Mucosa of gallbladder (tissue), 1 donor: ENCODE results near the gene ADAMTS17. TPM values are rescaled to one million over a fixed set of nuclear protein-coding genes. Genes with fewer than 3 reads are reported as not detected.

Source experiments
- DNase-seq: peaks from one replicate; pipeline ENCODE4 v3.0.0-alpha.2; 2020; ENCODE audit warnings: low spot score
- total RNA-seq: library from RNA; stranded (reverse); gene quantifications from one replicate; pipeline ENCODE4 v1.2.1, GENCODE V29; 2021
- donor health status: DM: no; HTN: no; CAD: no.

ADAMTS17 gene
- total RNA-seq, 1 donor from 2014 or later, result 3.6 TPM

DNA sequence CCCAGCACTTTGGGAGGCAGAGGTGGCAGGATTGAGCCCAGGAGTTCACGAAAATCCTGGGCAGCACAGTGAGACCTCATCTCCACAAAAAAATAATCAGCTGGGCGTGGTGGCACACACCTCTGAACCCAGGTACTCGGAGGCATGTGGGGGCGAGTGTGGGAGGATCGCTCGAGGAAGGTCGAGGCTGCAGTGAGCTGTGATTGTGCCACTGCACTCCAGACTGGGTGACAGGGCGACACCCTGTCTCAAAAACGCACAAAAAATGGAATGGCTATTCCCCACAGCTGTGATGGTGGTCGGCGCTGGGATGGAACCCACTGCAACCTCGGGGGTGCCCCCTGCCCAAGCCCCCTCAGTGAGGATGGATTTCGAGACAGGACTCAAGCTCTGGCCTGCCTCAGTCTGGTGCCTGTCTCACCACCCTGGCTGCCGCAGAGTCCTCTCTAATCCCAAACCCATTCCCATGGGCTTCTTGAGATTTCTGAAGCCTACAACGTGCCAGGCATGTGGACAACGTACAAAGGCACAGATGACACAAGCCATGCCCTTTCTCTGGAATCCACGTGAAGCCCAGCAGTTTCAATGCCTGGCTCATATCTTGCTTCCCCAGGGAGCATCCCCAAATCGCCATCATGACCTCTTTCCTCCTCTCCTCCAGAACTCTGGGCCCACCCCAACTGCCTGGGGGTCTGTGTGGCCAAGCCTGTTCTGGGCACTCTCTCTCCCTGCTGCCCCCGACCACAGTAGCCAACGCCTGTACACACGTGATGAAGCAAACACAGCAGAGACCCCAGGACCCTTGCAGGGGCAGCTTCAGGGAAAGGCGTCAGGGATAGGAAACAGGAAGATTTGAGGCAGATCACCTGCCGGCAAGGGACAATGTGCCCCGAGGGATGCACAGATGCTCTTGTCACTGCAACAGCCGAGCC is 32.4 kb downstream of the ADAMTS17 start:
- no peak for DNase-seq

DNA sequence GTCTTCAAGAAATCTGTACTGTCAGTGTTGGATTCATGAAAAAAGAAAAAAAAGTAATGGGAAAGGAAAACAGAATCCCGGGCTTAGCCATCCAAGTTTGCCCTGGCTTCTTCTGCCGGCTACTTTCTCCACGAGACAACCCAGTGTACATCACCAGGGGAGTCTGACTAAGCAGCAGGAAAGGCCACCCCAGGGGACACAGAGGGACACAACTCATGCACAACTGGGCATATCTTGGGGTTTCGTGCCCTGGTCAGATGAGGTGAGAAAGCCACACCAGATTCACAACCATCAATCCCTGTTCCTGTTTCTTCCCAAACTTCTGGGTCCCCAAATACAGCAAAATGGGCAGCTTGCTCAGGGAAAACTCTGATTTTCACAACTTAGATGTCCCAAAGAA is 33.2 kb downstream of the ADAMTS17 start:
- DNase-seq, result no peak

DNA sequence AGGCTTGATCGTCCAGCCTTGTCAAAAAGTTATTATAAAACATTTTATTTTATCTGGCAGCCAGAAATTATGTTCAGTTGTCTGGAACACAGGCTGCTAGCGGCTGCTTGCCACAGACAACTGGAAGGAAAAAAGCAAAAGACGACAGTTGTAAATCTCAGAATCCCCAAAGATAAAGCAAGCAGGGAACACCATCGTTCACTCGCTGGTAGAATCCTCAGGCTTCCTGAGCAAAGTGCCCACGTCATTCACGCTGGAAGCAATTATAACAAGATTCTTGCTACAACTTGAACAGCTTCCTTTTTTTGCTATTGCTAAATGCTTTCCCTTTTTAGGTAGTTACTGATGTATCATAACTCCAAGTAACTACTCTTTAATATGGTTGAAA is 33.6 kb downstream of the ADAMTS17 start:
- DNase-seq, result peak; percentile 23

- no peak for DNase-seq
These were observed 34.2 kb downstream of the ADAMTS17 start for GRCh38 chr15:100307241-100308212.

DNA sequence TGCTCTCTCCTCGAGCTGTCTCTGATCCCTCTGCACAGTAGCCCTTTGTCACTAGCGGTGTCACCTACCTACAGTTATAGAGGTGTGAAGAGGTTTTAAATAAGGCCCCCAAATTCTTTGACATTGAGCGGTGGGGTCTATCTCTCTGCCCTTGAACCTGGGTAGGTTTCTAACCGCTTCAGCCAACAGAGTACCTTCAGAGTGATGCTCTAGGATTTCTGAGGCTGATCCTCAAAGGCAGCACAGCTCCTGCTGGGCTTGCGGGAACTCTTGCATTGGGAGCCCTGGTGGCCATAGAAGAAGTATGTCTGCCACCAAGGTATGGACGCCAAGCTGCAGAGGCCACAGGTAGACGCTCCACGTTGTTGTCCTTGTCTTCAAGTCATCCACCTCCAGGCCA is 35.7 kb downstream of the ADAMTS17 start:
- DNase-seq, result no peak

GRCh38 chr15:100301910-100302431 is 39.8 kb downstream of the ADAMTS17 start:
- no peak for DNase-seq

- DNase-seq, result no peak
These were observed 43.5 kb downstream of the ADAMTS17 start for GRCh38 chr15:100298257-100298656.

DNA sequence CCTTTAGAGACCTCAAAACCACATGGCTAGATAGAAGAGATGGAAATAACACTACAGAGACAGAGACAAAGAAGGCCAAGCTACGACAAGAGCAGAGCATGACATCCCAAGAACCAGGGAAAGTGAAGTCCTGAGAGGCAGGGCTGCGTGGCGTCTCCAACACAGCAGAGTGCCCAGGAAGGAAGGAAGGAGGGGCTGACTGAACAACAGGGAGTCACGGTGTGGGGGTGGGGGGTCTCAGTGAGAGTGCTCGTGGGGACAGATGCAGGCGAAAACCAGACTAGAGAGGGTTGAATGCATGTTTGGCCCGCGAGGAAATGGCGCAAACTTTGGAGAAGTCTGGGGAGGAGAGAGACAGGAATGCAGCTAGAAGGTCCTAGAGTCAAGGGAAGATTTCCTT is 44.0 kb downstream of the ADAMTS17 start:
- DNase-seq, result no peak

DNA sequence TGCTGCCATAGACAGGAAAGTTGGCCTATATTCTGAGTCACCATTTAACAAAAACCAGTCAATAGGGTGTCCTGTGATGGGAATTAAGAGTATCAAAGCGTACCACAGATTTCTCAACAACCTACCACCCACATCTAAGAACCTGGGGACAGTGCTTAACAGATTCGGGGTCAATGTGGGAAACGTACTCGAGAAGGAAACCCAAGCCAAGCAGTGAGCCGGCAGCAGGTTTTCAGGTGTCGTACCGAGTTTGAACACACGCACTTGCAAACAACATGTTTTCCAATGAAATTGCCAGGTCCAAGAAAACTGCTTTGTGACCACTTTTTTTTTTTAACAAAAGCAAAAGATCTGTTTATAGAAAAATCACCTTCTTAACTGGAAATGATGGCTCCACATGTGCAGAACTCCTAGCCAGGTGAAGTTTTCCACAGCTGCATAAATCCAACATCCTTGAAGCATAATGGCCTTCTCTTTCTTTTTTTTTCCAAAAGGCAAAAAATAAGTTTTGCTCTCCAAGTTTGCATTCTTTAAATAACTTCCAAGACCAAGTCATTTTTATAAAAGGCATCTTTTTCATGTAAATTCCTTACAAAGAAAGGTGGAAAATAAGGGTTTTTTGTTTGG is 45.7 kb downstream of the ADAMTS17 start:
- no peak for DNase-seq

GRCh38 chr15:100292010-100292409 is 49.8 kb downstream of the ADAMTS17 start:
- no peak for DNase-seq

GRCh38 chr15:100291106-100291505 is 50.7 kb downstream of the ADAMTS17 start:
- no peak for DNase-seq

GRCh38 chr15:100285641-100286295 is 56.0 kb downstream of the ADAMTS17 start:
- no peak for DNase-seq

DNA sequence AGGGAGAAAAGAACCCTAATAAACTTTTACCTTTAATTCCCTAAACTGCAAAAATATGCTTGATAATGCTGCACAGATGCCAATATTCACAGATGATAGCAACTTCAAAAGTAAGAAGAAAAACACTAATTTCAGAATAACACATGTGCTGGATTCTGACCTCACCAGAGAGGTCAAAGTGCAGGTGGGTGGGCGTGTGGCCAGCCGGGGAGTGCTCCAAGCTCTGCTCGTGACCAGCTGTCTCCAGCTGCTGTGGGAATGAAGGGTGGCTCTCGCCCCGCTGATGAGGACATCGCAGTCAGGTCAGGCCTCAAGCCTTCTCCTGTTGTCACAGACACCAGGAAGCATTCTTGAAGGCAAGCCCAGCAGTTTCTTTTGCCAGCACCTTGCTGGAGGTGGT is 57.1 kb downstream of the ADAMTS17 start:
- peak; percentile 27 for DNase-seq

DNA sequence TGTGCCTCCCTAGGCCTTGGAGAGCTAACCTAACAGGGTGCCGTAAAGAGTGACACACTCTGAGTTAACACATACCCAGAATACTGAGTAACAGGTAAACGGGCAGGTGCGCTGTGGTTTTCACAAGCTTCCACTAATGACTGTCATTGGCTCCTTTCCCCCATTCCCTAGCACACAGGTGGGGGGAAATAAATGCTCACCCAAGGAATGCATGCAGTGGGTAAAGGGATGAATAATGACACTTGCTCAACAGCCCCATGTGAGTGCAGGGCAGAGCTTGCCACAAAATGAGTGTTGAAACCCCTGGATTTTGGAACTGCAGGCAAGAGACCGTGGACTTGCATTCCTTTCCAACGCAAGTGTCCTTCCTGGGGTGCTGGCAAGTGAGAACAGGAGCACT is 57.6 kb downstream of the ADAMTS17 start:
- no peak for DNase-seq

DNA sequence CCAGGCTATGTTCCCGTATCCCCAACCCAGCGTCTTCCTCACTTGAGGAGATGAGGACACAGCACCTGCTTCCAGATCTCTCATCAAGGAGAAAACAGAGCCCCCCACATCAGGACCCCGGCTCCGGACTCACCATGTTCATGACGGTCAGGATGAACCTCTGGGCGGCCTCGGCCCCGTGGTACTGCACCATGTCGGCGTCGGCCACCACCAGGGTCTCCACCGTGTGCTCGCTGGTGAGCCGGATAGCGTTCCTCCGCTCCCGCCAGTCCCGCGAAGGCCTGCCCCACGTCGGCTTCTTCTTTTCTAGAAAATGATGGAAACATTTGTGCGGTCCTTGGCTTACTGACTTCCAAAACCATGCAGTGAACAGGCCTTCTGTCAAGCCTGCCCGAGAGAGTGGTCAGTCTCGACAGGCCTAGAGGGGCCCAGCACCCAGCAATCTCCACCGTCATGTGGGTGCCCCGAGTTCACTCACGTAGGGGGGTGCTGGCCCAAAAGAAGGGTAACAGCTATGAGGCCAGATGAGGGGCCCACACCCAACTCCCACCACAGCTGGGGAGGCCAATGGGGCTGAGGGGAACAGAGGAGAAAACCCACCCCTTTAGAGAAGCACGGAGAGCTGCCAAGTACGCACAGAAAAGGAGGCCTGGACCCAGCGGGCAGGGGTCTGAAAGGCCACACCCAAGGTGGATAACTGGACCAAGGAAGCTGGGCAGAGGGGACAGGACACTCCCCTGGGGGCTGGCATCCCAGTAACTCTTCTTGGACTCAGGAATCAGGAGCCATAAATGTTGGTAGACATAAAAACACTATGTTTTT is 60.5 kb downstream of the ADAMTS17 start:
- DNase-seq, result no peak

- no peak for DNase-seq
These were observed 61.9 kb downstream of the ADAMTS17 start for GRCh38 chr15:100279849-100280248.

- no peak for DNase-seq
These were observed 62.3 kb downstream of the ADAMTS17 start for GRCh38 chr15:100279446-100279845.

DNA sequence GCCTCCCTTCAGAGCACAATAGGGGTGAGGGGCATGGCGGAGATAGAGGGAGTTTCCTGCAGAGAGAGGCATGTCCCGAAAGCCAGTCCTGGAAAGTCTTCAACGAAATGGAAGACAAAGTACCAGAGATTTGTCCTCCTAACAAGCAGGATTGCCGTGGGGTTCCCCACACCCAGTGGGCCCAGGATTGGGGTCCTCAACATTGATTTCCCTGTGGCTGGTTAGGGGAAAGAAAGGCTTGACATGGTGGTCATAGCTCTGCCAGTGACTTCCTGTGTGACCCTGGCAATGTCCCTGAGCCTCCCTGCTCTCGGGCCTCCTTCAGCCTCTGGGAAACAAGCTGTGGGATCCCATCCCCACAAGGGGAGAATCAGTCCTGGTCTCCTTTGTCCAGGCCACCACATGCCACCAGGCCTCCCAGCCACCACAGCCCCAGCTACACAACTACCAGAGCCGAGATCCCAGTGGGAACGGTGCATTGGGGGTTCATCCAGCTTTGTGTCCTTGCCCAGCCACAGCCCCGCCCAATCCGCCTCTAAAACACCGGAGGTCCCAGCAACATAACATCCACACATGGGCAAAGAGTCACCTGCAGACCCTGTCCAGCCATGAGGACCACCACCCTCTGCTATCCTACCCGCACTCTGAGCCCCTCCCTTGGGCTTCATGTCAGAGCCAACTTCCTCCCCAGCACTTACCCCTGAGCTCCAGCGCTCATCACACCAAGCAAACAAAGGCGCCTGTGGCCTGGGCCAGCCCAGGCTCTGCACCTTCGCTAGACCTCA is 63.0 kb downstream of the ADAMTS17 start:
- DNase-seq, result peak; percentile 8

- DNase-seq, result peak; percentile 6
These were observed 64.5 kb downstream of the ADAMTS17 start for GRCh38 chr15:100277087-100277855.
